Measurements from ENCODE around the gene PLEKHA3.

The PLEKHA3 gene

GRCh38 chr2:178480227-178481181, at the start of gene PLEKHA3:
PLEKHA3 (plus strand) TSS chr2:178480457; CDS start chr2:178480870, 413 bp downstream.
- TF ChIP-seq, protein P1, sequence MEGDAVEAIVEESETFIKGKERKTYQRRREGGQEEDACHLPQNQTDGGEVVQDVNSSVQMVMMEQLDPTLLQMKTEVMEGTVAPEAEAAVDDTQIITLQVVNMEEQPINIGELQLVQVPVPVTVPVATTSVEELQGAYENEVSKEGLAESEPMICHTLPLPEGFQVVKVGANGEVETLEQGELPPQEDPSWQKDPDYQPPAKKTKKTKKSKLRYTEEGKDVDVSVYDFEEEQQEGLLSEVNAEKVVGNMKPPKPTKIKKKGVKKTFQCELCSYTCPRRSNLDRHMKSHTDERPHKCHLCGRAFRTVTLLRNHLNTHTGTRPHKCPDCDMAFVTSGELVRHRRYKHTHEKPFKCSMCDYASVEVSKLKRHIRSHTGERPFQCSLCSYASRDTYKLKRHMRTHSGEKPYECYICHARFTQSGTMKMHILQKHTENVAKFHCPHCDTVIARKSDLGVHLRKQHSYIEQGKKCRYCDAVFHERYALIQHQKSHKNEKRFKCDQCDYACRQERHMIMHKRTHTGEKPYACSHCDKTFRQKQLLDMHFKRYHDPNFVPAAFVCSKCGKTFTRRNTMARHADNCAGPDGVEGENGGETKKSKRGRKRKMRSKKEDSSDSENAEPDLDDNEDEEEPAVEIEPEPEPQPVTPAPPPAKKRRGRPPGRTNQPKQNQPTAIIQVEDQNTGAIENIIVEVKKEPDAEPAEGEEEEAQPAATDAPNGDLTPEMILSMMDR (IDR thresholded peaks at IDR 0.05; ENCODE audit: low read depth, low read length), result no peak
- H3K4me3 ChIP-seq (ENCODE audit: low read depth, low read length), result peak within 1 kb of the TSS; percentile 85

DNA sequence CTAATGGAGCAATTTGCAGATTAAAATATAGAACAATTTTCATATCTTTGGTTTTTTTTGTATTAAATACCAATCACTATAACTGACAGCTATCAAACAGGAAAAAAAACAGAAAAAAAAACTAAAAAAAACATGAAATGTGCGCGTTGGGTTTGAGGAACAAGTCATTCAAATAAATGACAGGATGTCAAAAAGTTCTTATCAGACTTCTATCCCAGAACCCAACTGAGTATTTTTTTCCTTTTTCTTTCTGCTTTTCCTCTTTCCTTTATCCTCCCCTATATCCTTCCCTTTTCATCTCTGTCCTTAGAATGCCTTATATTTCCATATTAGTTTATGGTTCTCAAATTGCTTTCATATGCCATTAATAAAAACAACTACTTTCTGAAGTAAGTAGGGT, 43.6 kb upstream of the PLEKHA3 start:
- H3K4me3 ChIP-seq (ENCODE audit: low read depth, low read length), result no peak overlapping the region
- TF ChIP-seq, protein P1 (IDR thresholded peaks at IDR 0.05; ENCODE audit: low read depth, low read length), result no peak

DNA sequence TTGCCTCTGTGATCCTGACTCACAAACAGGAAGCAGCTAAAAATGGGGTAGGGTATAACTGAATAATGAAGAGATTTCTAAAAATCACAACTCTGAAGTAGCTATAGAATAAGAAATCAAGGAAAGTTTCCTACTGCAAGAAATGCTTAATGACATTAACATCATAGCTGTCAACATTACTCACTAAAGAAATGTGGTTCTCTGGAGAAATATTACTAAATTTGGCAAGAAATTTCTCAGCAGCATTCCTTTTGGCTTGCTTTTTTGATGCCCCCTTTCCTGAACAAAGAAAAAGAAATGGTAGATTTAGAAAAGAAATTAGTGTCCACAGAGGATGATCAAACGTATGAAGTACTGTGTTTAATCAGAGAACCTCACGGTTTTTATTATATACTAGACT, 38.8 kb upstream of the PLEKHA3 start:
- H3K4me3 ChIP-seq (ENCODE audit: low read depth, low read length), result no peak overlapping the region
- TF ChIP-seq, protein P1 (IDR thresholded peaks at IDR 0.05; ENCODE audit: low read depth, low read length), result no peak

DNA sequence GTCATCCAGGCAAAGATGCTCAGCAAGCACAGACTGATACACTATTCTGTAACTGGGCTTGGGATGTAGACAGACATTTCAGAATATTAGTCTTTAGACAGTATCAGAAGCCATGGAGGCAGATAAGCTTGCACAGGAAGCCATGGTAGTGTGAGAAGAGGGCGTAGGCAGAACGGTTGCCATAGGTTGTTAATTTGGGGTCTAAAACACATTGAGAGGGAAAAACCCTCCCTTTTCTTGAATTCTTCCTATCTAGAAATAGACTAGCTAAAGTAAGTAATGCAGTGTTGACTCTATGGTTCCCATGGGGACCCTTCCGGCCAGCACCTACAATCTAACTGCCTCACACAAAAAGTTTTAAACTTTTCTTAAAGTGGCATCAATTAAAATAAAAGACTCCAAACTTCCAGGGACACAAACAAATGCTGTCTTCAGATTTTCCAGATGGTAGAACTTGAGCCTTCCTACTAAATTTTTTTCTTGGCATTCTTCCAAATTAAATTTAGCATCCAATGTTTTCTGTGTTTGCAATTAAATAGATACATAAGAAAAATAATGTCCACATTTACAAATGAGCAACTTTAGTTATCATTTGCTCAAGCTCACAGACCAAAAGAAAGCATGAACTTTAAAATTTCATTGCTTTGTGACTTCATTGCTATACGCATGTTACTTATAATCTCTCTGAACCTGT, 31.1 kb upstream of the PLEKHA3 start:
- TF ChIP-seq, protein P1 (IDR thresholded peaks at IDR 0.05; ENCODE audit: low read depth, low read length), result no peak
- no peak overlapping the region for H3K4me3 ChIP-seq (ENCODE audit: low read depth, low read length)

GRCh38 chr2:178449700-178450523, 30.3 kb upstream of the PLEKHA3 start:
- peak overlapping the region; percentile 83 for H3K4me3 ChIP-seq (ENCODE audit: low read depth, low read length)
- TF ChIP-seq, protein P1 (IDR thresholded peaks at IDR 0.05; ENCODE audit: low read depth, low read length), result no peak

DNA sequence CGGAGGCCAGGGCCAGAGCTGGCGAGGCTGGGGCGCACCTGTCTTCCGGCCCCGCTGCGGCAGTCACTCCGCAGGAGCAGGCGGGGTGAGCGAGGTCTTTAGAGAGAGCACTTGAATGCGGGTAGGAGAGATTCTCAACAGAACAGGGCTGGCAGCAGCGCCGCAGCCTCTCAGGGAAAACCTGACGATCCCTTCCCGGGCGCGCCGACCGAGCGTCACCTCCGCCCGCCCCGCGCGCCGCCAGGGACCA, 29.8 kb upstream of the PLEKHA3 start:
- TF ChIP-seq, protein P1 (IDR thresholded peaks at IDR 0.05; ENCODE audit: low read depth, low read length), result no peak
- H3K4me3 ChIP-seq (ENCODE audit: low read depth, low read length), result peak overlapping the region; percentile 83
